HCT116 (cell line): ENCODE results near the gene CTNND2.

Experiments
- CEBPB ChIP-seq: IDR thresholded peaks from 2 replicates; pipeline ENCODE4 v1.6.1; 2012; ENCODE audit warnings: low read depth
- EZH2phosphoT487 ChIP-seq: fragments of 200-600 bp; IDR thresholded peaks from 2 replicates; pipeline ENCODE4 v1.6.1; 2018; ENCODE audit warnings: antibody characterized with exemption, borderline replicate concordance
- POLR2A ChIP-seq: IDR thresholded peaks from 2 replicates; pipeline ENCODE4 v1.7.0; 2011; ENCODE audit warnings: borderline replicate concordance; ENCODE audit not compliant: insufficient read depth, insufficient read length; ENCODE audit errors: extremely low read depth
- REST ChIP-seq: IDR thresholded peaks from 2 replicates; pipeline ENCODE4 v1.6.1; 2012; ENCODE audit warnings: low read depth
- SIN3A ChIP-seq: IDR thresholded peaks from 2 replicates; pipeline ENCODE4 v1.6.1; 2012; ENCODE audit warnings: low read depth
- ZFX ChIP-seq: fragments of 450-650 bp; IDR thresholded peaks from 2 replicates; pipeline ENCODE4 v1.6.1; 2017
- TF ChIP-seq, protein P1 (sequence below), 3 experiments: fragments of 200-600 bp in 1 of 3; sonication (generic) in 1 of 3; IDR thresholded peaks in 2 of 3; conservative IDR thresholded peaks in 1 of 3; 2 replicates each; pipeline ENCODE4 v1.5.1; 2012 to 2017; ENCODE audit warnings: low read depth in 2 of 3, low read length in 2 of 3, antibody characterized with exemption in 1 of 3, borderline replicate concordance in 1 of 3, control low read depth in 1 of 3, mild to moderate bottlenecking in 1 of 3, mixed read lengths in 1 of 3, mixed run types in 1 of 3, moderate library complexity in 1 of 3; ENCODE audit not compliant: insufficient read depth in 1 of 3

GRCh38 chr5:11377896-11378295 is 526.4 kb downstream of the CTNND2 start:
- TF ChIP-seq, protein P1, sequence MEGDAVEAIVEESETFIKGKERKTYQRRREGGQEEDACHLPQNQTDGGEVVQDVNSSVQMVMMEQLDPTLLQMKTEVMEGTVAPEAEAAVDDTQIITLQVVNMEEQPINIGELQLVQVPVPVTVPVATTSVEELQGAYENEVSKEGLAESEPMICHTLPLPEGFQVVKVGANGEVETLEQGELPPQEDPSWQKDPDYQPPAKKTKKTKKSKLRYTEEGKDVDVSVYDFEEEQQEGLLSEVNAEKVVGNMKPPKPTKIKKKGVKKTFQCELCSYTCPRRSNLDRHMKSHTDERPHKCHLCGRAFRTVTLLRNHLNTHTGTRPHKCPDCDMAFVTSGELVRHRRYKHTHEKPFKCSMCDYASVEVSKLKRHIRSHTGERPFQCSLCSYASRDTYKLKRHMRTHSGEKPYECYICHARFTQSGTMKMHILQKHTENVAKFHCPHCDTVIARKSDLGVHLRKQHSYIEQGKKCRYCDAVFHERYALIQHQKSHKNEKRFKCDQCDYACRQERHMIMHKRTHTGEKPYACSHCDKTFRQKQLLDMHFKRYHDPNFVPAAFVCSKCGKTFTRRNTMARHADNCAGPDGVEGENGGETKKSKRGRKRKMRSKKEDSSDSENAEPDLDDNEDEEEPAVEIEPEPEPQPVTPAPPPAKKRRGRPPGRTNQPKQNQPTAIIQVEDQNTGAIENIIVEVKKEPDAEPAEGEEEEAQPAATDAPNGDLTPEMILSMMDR (IDR thresholded peaks at IDR 0.05 in 2 of 3, conservative IDR thresholded peaks at IDR 0.05 in 1 of 3; ENCODE audit: borderline replicate concordance in 1 of 3, insufficient read depth in 1 of 3, low read depth in 2 of 3, low read length in 2 of 3): no peak
- TF ChIP-seq POLR2A: no peak
- TF ChIP-seq EZH2phosphoT487: no peak
- TF ChIP-seq CEBPB: no peak
- TF ChIP-seq SIN3A: no peak
- TF ChIP-seq REST: no peak
- no peak for TF ChIP-seq ZFX
